Keratinocyte (primary cell): ENCODE results near the gene C11orf42. TPM values are rescaled to one million over a fixed set of nuclear protein-coding genes. Genes with fewer than 3 reads are reported as not detected.

Experiments used
- DNase-seq: peaks from one replicate; pipeline ENCODE4 v3.0.0-alpha.2; 2011; ENCODE audit warnings: low read depth, missing footprints, low spot score
- FAIRE-seq: peaks from 2 replicates; lab custom pipeline; 2011; peaks lifted over from hg19 to GRCh38; lab: Jason Lieb, UNC
- H2AFZ ChIP-seq: 2 replicates; pipeline ENCODE4 v1.6.0; 2012; ENCODE audit warnings: low read length, control low read depth, inconsistent platforms; ENCODE audit not compliant: control insufficient read depth
- H3K27ac ChIP-seq: 2 replicates; pipeline ENCODE4 v1.5.1; 2011; ENCODE audit warnings: low read length; ENCODE audit not compliant: control insufficient read depth, insufficient read depth
- H3K27me3 ChIP-seq: 3 replicates; pipeline ENCODE4 v1.6.0; 2011; ENCODE audit warnings: low read length; ENCODE audit not compliant: control insufficient read depth, insufficient read depth; ENCODE audit errors: extremely low read depth
- H3K36me3 ChIP-seq, 2 experiments: 2 replicates in 1 of 2; 3 replicates in 1 of 2; pipeline ENCODE4 v1.5.1; 2011; ENCODE audit warnings: low read length in 2 of 2, mild to moderate bottlenecking in 1 of 2; ENCODE audit not compliant: control insufficient read depth in 2 of 2, insufficient read depth in 2 of 2; ENCODE audit errors: extremely low read depth in 1 of 2
- H3K4me1 ChIP-seq: 3 replicates; pipeline ENCODE4 v1.5.1; 2011; ENCODE audit warnings: low read length; ENCODE audit not compliant: control insufficient read depth, insufficient read depth; ENCODE audit errors: extremely low read depth
- H3K4me2 ChIP-seq: 3 replicates; pipeline ENCODE4 v1.6.0; 2011; ENCODE audit warnings: low read depth, low read length; ENCODE audit not compliant: control insufficient read depth, insufficient read depth; ENCODE audit errors: extremely low read depth
- H3K4me3 ChIP-seq, 3 experiments: fragments of 200-600 bp in 1 of 3; sonication (generic) in 1 of 3; 2 replicates in 2 of 3; 3 replicates in 1 of 3; pipeline ENCODE4 v1.5.1; 2011 to 2016; ENCODE audit warnings: low read length in 3 of 3, mild to moderate bottlenecking in 3 of 3, control low read depth in 2 of 3, inconsistent platforms in 1 of 3, low read depth in 1 of 3, mixed read lengths in 1 of 3, mixed run types in 1 of 3, moderate library complexity in 1 of 3; ENCODE audit not compliant: control insufficient read depth in 2 of 3, insufficient read depth in 2 of 3; ENCODE audit errors: extremely low read depth in 1 of 3
- H3K79me2 ChIP-seq: 2 replicates; pipeline ENCODE4 v1.6.0; 2012; ENCODE audit warnings: low read length; ENCODE audit not compliant: control insufficient read depth, insufficient read depth
- H3K9ac ChIP-seq: 3 replicates; pipeline ENCODE4 v1.6.0; 2011; ENCODE audit warnings: low read length; ENCODE audit not compliant: control insufficient read depth, insufficient read depth; ENCODE audit errors: extremely low read depth
- H3K9me1 ChIP-seq: 3 replicates; pipeline ENCODE4 v1.6.0; 2011; ENCODE audit warnings: low read length; ENCODE audit not compliant: control insufficient read depth, insufficient read depth; ENCODE audit errors: extremely low read depth
- H3K9me3 ChIP-seq: 2 replicates; pipeline ENCODE4 v1.5.1; 2012; ENCODE audit warnings: low read depth, low read length; ENCODE audit not compliant: control insufficient read depth
- H4K20me1 ChIP-seq: 3 replicates; pipeline ENCODE4 v1.6.0; 2011; ENCODE audit warnings: low read length; ENCODE audit not compliant: control insufficient read depth, insufficient read depth; ENCODE audit errors: extremely low read depth
- EZH2 ChIP-seq: IDR thresholded peaks from one replicate; pipeline ENCODE4 v1.6.1; 2012; ENCODE audit warnings: inconsistent platforms, mild to moderate bottlenecking, low read length, moderate library complexity
- dilution Hi-C: fragments of 300-500 bp; cut with MboI; formaldehyde crosslinking; loops from one replicate; pipeline ENCODE4 v1.7.0; 2020; ENCODE audit warnings: low sequenced_read_pairs; ENCODE audit not compliant: extremely low pct_ligation_motif_present
- polyA plus RNA-seq, 5 experiments: library from polyadenylated mRNA; depleted of rRNA in 3 of 5; stranded (reverse) in 3 of 5; stranded (forward) in 1 of 5; unstranded in 1 of 5; fragments of >200 nt; gene quantifications; 1 replicate in 1 of 5; 2 replicates in 3 of 5; 3 replicates in 1 of 5; pipeline versions ENCODE4 v1.2.1 to v1.2.3, GENCODE V29; 2011 to 2012; ENCODE audit warnings: missing spikeins in 2 of 5, low read depth in 1 of 5, low replicate concordance in 1 of 5
- TF ChIP-seq, protein P1 (sequence below), 3 experiments: IDR thresholded peaks in 1 of 3; conservative IDR thresholded peaks in 1 of 3; optimal IDR thresholded peaks in 1 of 3; 2 replicates in 2 of 3; 3 replicates in 1 of 3; pipeline versions ENCODE3 to v1.5.1; 2011; ENCODE audit warnings: low read length in 3 of 3, mild to moderate bottlenecking in 3 of 3, moderate library complexity in 2 of 3, control low read depth in 1 of 3, inconsistent platforms in 1 of 3; ENCODE audit not compliant: insufficient read depth in 2 of 3; ENCODE audit errors: extremely low read depth in 1 of 3

Gene C11orf42
- polyA plus RNA-seq, 1 donor (not counting 4 experiments of a cell fraction or from before 2014, with no cell fraction given), result not detected

DNA sequence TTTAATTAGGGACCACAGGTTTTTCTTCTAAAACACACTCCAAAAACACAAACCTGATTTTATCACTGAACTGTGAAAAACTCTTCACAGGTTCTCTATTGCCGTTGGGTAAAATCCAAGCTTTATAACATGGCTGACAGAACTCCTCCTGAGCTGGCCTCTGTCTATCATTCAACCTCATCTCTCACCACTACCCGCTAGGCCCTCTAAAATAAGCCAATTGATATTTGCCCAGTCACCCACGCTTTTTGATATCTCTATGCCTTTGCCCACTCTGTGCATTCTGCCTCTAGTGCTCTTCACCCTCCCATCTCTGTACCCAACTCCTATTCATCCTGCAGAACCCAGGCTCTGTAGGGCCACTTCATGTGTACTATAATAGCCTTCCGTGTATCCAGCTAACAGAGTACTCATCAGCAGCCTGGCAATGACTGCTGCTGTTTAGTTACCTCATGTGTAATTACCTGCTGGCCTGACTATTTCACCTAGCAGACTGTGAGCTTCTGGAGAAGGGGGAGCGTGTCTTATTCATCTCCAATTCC lies 32.5 kb downstream of the C11orf42 start:
- H3K27ac ChIP-seq, result no peak overlapping the region
- FAIRE-seq, result no peak
- dilution Hi-C loops, result no loop called here
- TF ChIP-seq, protein P1, sequence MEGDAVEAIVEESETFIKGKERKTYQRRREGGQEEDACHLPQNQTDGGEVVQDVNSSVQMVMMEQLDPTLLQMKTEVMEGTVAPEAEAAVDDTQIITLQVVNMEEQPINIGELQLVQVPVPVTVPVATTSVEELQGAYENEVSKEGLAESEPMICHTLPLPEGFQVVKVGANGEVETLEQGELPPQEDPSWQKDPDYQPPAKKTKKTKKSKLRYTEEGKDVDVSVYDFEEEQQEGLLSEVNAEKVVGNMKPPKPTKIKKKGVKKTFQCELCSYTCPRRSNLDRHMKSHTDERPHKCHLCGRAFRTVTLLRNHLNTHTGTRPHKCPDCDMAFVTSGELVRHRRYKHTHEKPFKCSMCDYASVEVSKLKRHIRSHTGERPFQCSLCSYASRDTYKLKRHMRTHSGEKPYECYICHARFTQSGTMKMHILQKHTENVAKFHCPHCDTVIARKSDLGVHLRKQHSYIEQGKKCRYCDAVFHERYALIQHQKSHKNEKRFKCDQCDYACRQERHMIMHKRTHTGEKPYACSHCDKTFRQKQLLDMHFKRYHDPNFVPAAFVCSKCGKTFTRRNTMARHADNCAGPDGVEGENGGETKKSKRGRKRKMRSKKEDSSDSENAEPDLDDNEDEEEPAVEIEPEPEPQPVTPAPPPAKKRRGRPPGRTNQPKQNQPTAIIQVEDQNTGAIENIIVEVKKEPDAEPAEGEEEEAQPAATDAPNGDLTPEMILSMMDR (optimal IDR thresholded peaks at IDR 0.05 in 1 of 3, IDR thresholded peaks at IDR 0.05 in 1 of 3, conservative IDR thresholded peaks at IDR 0.05 in 1 of 3; ENCODE audit: extremely low read depth in 1 of 3, insufficient read depth in 2 of 3, low read length in 3 of 3), result no peak
- no peak for TF ChIP-seq EZH2
- H3K79me2 ChIP-seq, result peaks cover 15% of the 10 kb centered on the region
- H3K4me1 ChIP-seq, result peaks cover 9% of the 10 kb centered on the region
- no peaks in the 10 kb centered on the region for H3K27me3 ChIP-seq
- H3K9ac ChIP-seq, result no peak overlapping the region
- H3K4me2 ChIP-seq, result no peak overlapping the region
- H2AFZ ChIP-seq, result no peak overlapping the region
- H3K9me3 ChIP-seq, result no peaks in the 10 kb centered on the region
- no peaks in the 10 kb centered on the region for H3K36me3 ChIP-seq
- no peak overlapping the region for H3K4me3 ChIP-seq
- H4K20me1 ChIP-seq, result no peaks in the 10 kb centered on the region
- DNase-seq, result no peak
- H3K9me1 ChIP-seq, result no peaks in the 10 kb centered on the region

DNA sequence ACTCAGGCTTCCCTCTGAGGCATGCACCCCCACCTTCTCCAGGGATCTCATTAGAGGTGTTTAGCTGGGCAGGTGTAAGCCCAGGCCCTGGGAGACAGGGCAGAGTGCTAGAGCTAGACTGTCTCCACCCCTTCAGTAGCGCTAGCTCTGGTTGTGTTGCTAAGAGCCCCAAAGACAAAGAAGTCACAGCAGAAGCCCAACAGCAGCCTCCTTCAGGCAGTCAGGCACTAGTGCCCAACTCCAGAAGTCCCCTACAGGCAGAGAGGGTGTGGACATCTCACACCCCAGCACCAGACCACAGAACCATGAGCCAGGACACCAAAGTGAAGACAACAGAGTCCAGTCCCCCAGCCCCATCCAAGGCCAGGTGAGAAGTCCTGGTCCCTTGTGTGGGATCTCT lies 33.5 kb downstream of the C11orf42 start, which contains the start of gene CNGA4:
Gene CNGA4 (plus strand): TSS at position 188 of the 400 bp plus-strand sequence. CDS start 118 bp downstream, at position 306.
- Histone ChIP-seq H3K27ac (no peak within 1 kb of the TSS), H3K4me1 (no peaks in the 10 kb centered on the region), H3K4me3 (no peak within 1 kb of the TSS), H3K4me2 (no peak within 1 kb of the TSS), H3K9ac (no peak within 1 kb of the TSS), H3K79me2 (peaks cover 5% of the 10 kb centered on the region), H2AFZ (no peak within 1 kb of the TSS), H4K20me1 (no peaks in the 10 kb centered on the region), H3K36me3 (no peaks in the 10 kb centered on the region), H3K27me3 (no peaks in the 10 kb centered on the region), H3K9me1 (no peaks in the 10 kb centered on the region), H3K9me3 (no peaks in the 10 kb centered on the region)
- DNase-seq (no peak), FAIRE-seq (no peak)
- no peak for TF ChIP-seq EZH2
- TF ChIP-seq, protein P1 (optimal IDR thresholded peaks at IDR 0.05 in 1 of 3, IDR thresholded peaks at IDR 0.05 in 1 of 3, conservative IDR thresholded peaks at IDR 0.05 in 1 of 3; ENCODE audit: extremely low read depth in 1 of 3, insufficient read depth in 2 of 3, low read length in 3 of 3), result no peak
- dilution Hi-C loops, result no loop called here
